Erythroblast (primary cell): ENCODE measurements around the gene CDC42EP4.

Source experiments
- GATA1 ChIP-seq: IDR thresholded peaks from 2 replicates; pipeline ENCODE4 v1.6.1; 2011; ENCODE audit warnings: low read depth, mild to moderate bottlenecking, control low read depth, low read length, moderate library complexity
- POLR2A ChIP-seq: IDR thresholded peaks from 2 replicates; pipeline ENCODE4 v1.6.1; 2011; ENCODE audit warnings: mild to moderate bottlenecking, low read length

- TF ChIP-seq POLR2A (no peak), GATA1 (no peak)
These were observed 20.5 kb downstream of the CDC42EP4 start for GRCh38 chr17:73291260-73291801.
